H9 (cell line): Measurements from ENCODE around the gene ZMIZ2. TPM values are rescaled to one million over a fixed set of nuclear protein-coding genes. Genes with fewer than 3 reads are reported as not detected.

ENCODE experiments used
- DNase-seq: peaks from one replicate; pipeline ENCODE4 v3.0.0-alpha.2; 2017
- H2AFZ ChIP-seq: one replicate; pipeline ENCODE4 v1.6.1; 2013; ENCODE audit warnings: mild to moderate bottlenecking, low read length, control low read depth, moderate library complexity
- H2AK5ac ChIP-seq: 2 replicates; pipeline ENCODE4 v1.6.1; 2013; ENCODE audit warnings: low read length, control low read depth, mixed read lengths; ENCODE audit not compliant: insufficient read length
- H2BK120ac ChIP-seq: one replicate; pipeline ENCODE4 v1.6.1; 2013; ENCODE audit warnings: low read depth, mild to moderate bottlenecking, low read length, control low read depth, inconsistent platforms; ENCODE audit not compliant: poor library complexity, severe bottlenecking
- H2BK12ac ChIP-seq: 2 replicates; pipeline ENCODE4 v1.6.1; 2013; ENCODE audit warnings: low read length, control low read depth, mixed read lengths, low read depth; ENCODE audit not compliant: insufficient read length
- H2BK15ac ChIP-seq: 2 replicates; pipeline ENCODE4 v1.6.1; 2013; ENCODE audit warnings: low read depth, low read length, control low read depth
- H2BK20ac ChIP-seq: one replicate; pipeline ENCODE4 v1.6.1; 2013; ENCODE audit warnings: low read depth, mild to moderate bottlenecking, low read length, control low read depth, inconsistent platforms; ENCODE audit not compliant: poor library complexity, severe bottlenecking
- H2BK5ac ChIP-seq: 2 replicates; pipeline ENCODE4 v1.6.1; 2013; ENCODE audit warnings: low read length, control low read depth, mixed read lengths; ENCODE audit not compliant: insufficient read length
- H3K14ac ChIP-seq: 2 replicates; pipeline ENCODE4 v1.6.1; 2013; ENCODE audit warnings: low read length, control low read depth; ENCODE audit not compliant: insufficient read depth
- H3K18ac ChIP-seq: 2 replicates; pipeline ENCODE4 v1.6.1; 2013; ENCODE audit warnings: low read depth, mild to moderate bottlenecking, mixed read lengths, low read length, control low read depth; ENCODE audit not compliant: insufficient read length
- H3K23ac ChIP-seq: 2 replicates; pipeline ENCODE4 v1.6.1; 2013; ENCODE audit warnings: low read length, control low read depth, mixed read lengths, low read depth; ENCODE audit not compliant: insufficient read length
- H3K23me2 ChIP-seq: 2 replicates; pipeline ENCODE4 v1.6.1; 2013; ENCODE audit warnings: low read depth, mild to moderate bottlenecking, mixed read lengths, low read length, control low read depth; ENCODE audit not compliant: insufficient read length, poor library complexity, severe bottlenecking
- H3K27ac ChIP-seq: 2 replicates; pipeline ENCODE4 v1.5.1; 2013; ENCODE audit warnings: low read length, control low read depth, mixed read lengths, low read depth; ENCODE audit not compliant: insufficient read length
- H3K27me3 ChIP-seq: 2 replicates; pipeline ENCODE4 v1.6.1; 2013; ENCODE audit warnings: low read length, control low read depth, inconsistent platforms; ENCODE audit not compliant: insufficient read depth
- H3K4ac ChIP-seq: 2 replicates; pipeline ENCODE4 v1.6.1; 2013; ENCODE audit warnings: low read depth, mild to moderate bottlenecking, control low read depth, inconsistent platforms, low read length, moderate library complexity
- H3K4me1 ChIP-seq: 2 replicates; pipeline ENCODE4 v1.6.1; 2013; ENCODE audit warnings: low read length, control low read depth, inconsistent platforms; ENCODE audit not compliant: insufficient read depth
- H3K4me2 ChIP-seq: 2 replicates; pipeline ENCODE4 v1.6.1; 2013; ENCODE audit warnings: low read length, control low read depth, mixed read lengths; ENCODE audit not compliant: insufficient read length, insufficient read depth
- H3K56ac ChIP-seq: 2 replicates; pipeline ENCODE4 v1.6.1; 2013; ENCODE audit warnings: low read depth, mild to moderate bottlenecking, mixed read lengths, low read length, control low read depth; ENCODE audit not compliant: insufficient read length
- H3K79me1 ChIP-seq: 2 replicates; pipeline ENCODE4 v1.6.1; 2013; ENCODE audit warnings: low read depth, mild to moderate bottlenecking, moderate library complexity, low read length, control low read depth, inconsistent platforms; ENCODE audit not compliant: insufficient read depth, poor library complexity, severe bottlenecking
- H3K79me2 ChIP-seq: 2 replicates; pipeline ENCODE4 v1.6.1; 2013; ENCODE audit warnings: low read length, control low read depth, inconsistent platforms; ENCODE audit not compliant: insufficient read depth
- H3K9ac ChIP-seq: 2 replicates; pipeline ENCODE4 v1.6.1; 2013; ENCODE audit warnings: low read length, control low read depth, mixed read lengths; ENCODE audit not compliant: insufficient read length; ENCODE audit errors: extremely low read depth
- H3K9me3 ChIP-seq: one replicate; pipeline ENCODE4 v1.6.1; 2013; ENCODE audit warnings: low read depth, low read length, inconsistent platforms; ENCODE audit not compliant: control insufficient read depth
- H3T11ph ChIP-seq: one replicate; pipeline ENCODE4 v1.6.1; 2013; ENCODE audit warnings: mild to moderate bottlenecking, low read length, control low read depth, inconsistent platforms
- H4K20me1 ChIP-seq: one replicate; pipeline ENCODE4 v1.6.1; 2013; ENCODE audit not compliant: control insufficient read depth, insufficient read length, insufficient read depth
- H4K5ac ChIP-seq: 2 replicates; pipeline ENCODE4 v1.6.1; 2013; ENCODE audit warnings: low read depth, mild to moderate bottlenecking, mixed read lengths, low read length, control low read depth; ENCODE audit not compliant: insufficient read length
- H4K8ac ChIP-seq: replicated peaks from 2 replicates; pipeline ENCODE4 v1.6.1; 2013; ENCODE audit warnings: low read length, control low read depth, mixed read lengths, low read depth; ENCODE audit not compliant: insufficient read length
- H4K91ac ChIP-seq: 2 replicates; pipeline ENCODE4 v1.6.1; 2013; ENCODE audit warnings: low read depth, mild to moderate bottlenecking, moderate library complexity, mixed read lengths, low read length, control low read depth; ENCODE audit not compliant: insufficient read length
- H3K27ac Mint-ChIP-seq, 3 experiments: 2 replicates in 2 of 3; 3 replicates in 1 of 3; pipeline ENCODE4 v1.8.0; 2020 to 2021; ENCODE audit warnings: mixed read lengths in 3 of 3, mild to moderate bottlenecking in 1 of 3, moderate library complexity in 1 of 3
- H3K27me3 Mint-ChIP-seq: 2 replicates; pipeline ENCODE4 v1.8.0; 2021; ENCODE audit warnings: low read depth, mild to moderate bottlenecking, moderate library complexity, mixed read lengths
- H3K36me3 Mint-ChIP-seq, 3 experiments: 2 replicates in 2 of 3; 3 replicates in 1 of 3; pipeline ENCODE4 v1.8.0; 2020 to 2021; ENCODE audit warnings: low read depth in 3 of 3, mixed read lengths in 3 of 3; ENCODE audit not compliant: insufficient read depth in 1 of 3
- H3K4me1 Mint-ChIP-seq, 2 experiments: 2 replicates each; pipeline ENCODE4 v1.8.0; 2020; ENCODE audit warnings: mixed read lengths in 2 of 2
- H3K4me3 Mint-ChIP-seq, 2 experiments: 2 replicates in 1 of 2; 3 replicates in 1 of 2; pipeline ENCODE4 v1.8.0; 2020 to 2021; ENCODE audit warnings: mild to moderate bottlenecking in 2 of 2, mixed read lengths in 2 of 2, moderate library complexity in 1 of 2
- H3K9me3 Mint-ChIP-seq, 2 experiments: 2 replicates in 1 of 2; 3 replicates in 1 of 2; pipeline ENCODE4 v1.8.0; 2020; ENCODE audit warnings: mild to moderate bottlenecking in 2 of 2, mixed read lengths in 2 of 2, moderate library complexity in 1 of 2
- WGBS: extraction: QIAGEN DNeasy Blood & Tissue Kit; methylation state at CpG from one replicate; pipeline ENCODE4 v1.1.7; 2013; ENCODE audit warnings: missing lambda C conversion rate, low lambda C conversion rate, mixed read lengths; ENCODE audit not compliant: insufficient read length; ENCODE audit errors: extremely low coverage; 5-methylcytosine and 5-hydroxymethylcytosine counted together
- total RNA-seq: library from RNA; stranded (reverse); gene quantifications from 2 replicates; pipeline ENCODE4 v1.2.1, GENCODE V29; 2021
- TF ChIP-seq, protein P1 (sequence below): fragments of 200-600 bp; sonication (generic); conservative IDR thresholded peaks from 3 replicates; pipeline ENCODE4 v1.8.0; 2021; ENCODE audit warnings: antibody characterized with exemption, mild to moderate bottlenecking

ZMIZ2 gene
- total RNA-seq, 1 experiment from 2014 or later: 72.9 TPM

DNA sequence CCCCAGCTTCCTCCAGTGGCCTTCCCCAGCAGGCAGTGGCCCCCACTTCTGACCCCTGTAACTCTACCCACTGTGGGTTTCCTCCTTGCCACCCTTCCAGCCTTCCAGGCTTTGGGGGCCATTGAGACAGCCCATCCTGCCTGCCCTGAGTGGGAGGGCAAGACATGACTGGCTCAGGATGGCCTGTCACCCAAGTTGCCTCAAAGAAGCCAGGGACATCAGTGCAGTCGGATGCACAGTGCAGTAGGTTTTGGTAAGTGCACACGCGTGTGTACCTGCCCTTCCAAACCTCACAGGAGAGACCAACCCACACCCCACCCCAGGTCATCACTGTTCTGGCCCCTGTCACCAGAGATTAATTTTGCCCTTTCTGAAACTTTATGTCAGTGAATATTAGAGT, 22.7 kb downstream of the ZMIZ2 start:
- no peaks in the 10 kb centered on the region for H3K27me3 ChIP-seq
- no peak overlapping the region for H4K5ac ChIP-seq
- no peak overlapping the region for H3K56ac ChIP-seq
- H3T11ph ChIP-seq: no peak overlapping the region
- H4K8ac ChIP-seq: no peak overlapping the region
- peak overlapping the region in 1 of 3 experiments; percentile 40; a peak in 1 of 7 replicates for H3K27ac Mint-ChIP-seq
- no peak overlapping the region for H3K27ac ChIP-seq
- no peaks in the 10 kb centered on the region for H4K20me1 ChIP-seq
- H3K4me1 ChIP-seq: no peaks in the 10 kb centered on the region
- H3K23me2 ChIP-seq: no peaks in the 10 kb centered on the region
- no peak overlapping the region for H2AK5ac ChIP-seq
- H3K4ac ChIP-seq: no peak overlapping the region
- H2BK20ac ChIP-seq: no peak overlapping the region
- H2BK12ac ChIP-seq: no peak overlapping the region
- peaks cover 12 to 30% (median 29%) of the 10 kb centered on the region in 3 experiments; a peak in 6 of 7 replicates for H3K36me3 Mint-ChIP-seq
- H3K9me3 ChIP-seq: no peaks in the 10 kb centered on the region
- WGBS: no CpG with 5 or more reads among the region's 3 CpGs
- H3K18ac ChIP-seq: no peak overlapping the region
- peaks cover 11 to 16% of the 10 kb centered on the region in 2 experiments for H3K4me1 Mint-ChIP-seq
- TF ChIP-seq, protein P1, sequence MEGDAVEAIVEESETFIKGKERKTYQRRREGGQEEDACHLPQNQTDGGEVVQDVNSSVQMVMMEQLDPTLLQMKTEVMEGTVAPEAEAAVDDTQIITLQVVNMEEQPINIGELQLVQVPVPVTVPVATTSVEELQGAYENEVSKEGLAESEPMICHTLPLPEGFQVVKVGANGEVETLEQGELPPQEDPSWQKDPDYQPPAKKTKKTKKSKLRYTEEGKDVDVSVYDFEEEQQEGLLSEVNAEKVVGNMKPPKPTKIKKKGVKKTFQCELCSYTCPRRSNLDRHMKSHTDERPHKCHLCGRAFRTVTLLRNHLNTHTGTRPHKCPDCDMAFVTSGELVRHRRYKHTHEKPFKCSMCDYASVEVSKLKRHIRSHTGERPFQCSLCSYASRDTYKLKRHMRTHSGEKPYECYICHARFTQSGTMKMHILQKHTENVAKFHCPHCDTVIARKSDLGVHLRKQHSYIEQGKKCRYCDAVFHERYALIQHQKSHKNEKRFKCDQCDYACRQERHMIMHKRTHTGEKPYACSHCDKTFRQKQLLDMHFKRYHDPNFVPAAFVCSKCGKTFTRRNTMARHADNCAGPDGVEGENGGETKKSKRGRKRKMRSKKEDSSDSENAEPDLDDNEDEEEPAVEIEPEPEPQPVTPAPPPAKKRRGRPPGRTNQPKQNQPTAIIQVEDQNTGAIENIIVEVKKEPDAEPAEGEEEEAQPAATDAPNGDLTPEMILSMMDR: no peak
- H3K9ac ChIP-seq: no peak overlapping the region
- H3K79me1 ChIP-seq: no peaks in the 10 kb centered on the region
- H3K9me3 Mint-ChIP-seq: peaks cover 0 to 4% of the 10 kb centered on the region in 2 experiments; a peak in 1 of 5 replicates
- peaks cover 8% of the 10 kb centered on the region for H3K27me3 Mint-ChIP-seq
- H2BK120ac ChIP-seq: no peak overlapping the region
- H2AFZ ChIP-seq: no peak overlapping the region
- H3K79me2 ChIP-seq: no peaks in the 10 kb centered on the region
- H3K4me2 ChIP-seq: no peak overlapping the region
- no peak overlapping the region for H3K23ac ChIP-seq
- no peak for DNase-seq
- H2BK5ac ChIP-seq: no peak overlapping the region
- no peak overlapping the region; a peak in 1 of 5 replicates for H3K4me3 Mint-ChIP-seq
- H4K91ac ChIP-seq: no peak overlapping the region
- no peak overlapping the region for H3K14ac ChIP-seq
- H2BK15ac ChIP-seq: no peak overlapping the region
